Psoas muscle (tissue), 8 donors: ENCODE measurements around the gene SYT1. TPM values are rescaled to one million over a fixed set of nuclear protein-coding genes. Genes with fewer than 3 reads are reported as not detected.
"Not testable (repeated sequence)": the region's sequence is repeated elsewhere in the genome, so short reads cannot be mapped to it uniquely, and the experiment has no call there.

ENCODE experiments used
- ATAC-seq, 4 donors: fragments of 200-7000 bp; cut with Tn5 transposase; one replicate each; pipeline ENCODE4 v1.9.1; 2020; ENCODE audit warnings: moderate library complexity in 3 of 4, mild to moderate bottlenecking in 2 of 4
- DNase-seq, 2 donors: peaks; one replicate each; pipeline ENCODE4 v3.0.0-alpha.2; 2020
- H3K27ac ChIP-seq: fragments of 200-600 bp; one replicate; pipeline ENCODE4 v1.8.0; 2022
- H3K27me3 ChIP-seq, 3 donors: fragments of 200-600 bp in 1 of 3; one replicate each; pipeline versions ENCODE4 v1.6.1 to v1.8.0; 2013 to 2022; ENCODE audit warnings: low read length in 2 of 3, mild to moderate bottlenecking in 2 of 3, moderate library complexity in 1 of 3; ENCODE audit not compliant: insufficient read depth in 3 of 3
- H3K36me3 ChIP-seq, 2 donors: fragments of 200-600 bp in 1 of 2; one replicate each; pipeline versions ENCODE4 v1.6.1 to v1.8.0; 2013 to 2022; ENCODE audit warnings: low read depth in 1 of 2, mild to moderate bottlenecking in 1 of 2, moderate library complexity in 1 of 2; ENCODE audit not compliant: insufficient read depth in 1 of 2
- H3K4me1 ChIP-seq: fragments of 200-600 bp; one replicate; pipeline ENCODE4 v1.8.0; 2022
- H3K4me3 ChIP-seq: fragments of 200-600 bp; one replicate; pipeline ENCODE4 v1.8.0; 2022; ENCODE audit warnings: mild to moderate bottlenecking
- H3K9me3 ChIP-seq: fragments of 200-600 bp; one replicate; pipeline ENCODE4 v1.8.0; 2022
- WGBS, 3 donors: extraction: QIAGEN DNeasy Blood & Tissue Kit; methylation state at CpG; one replicate each; pipeline versions ENCODE4 v1.1.6 to v1.1.7; 2013; 5-methylcytosine and 5-hydroxymethylcytosine counted together
- intact Hi-C, 2 donors: fragments of 100-400 bp; cut with DNase I; formaldehyde crosslinking; loops; one replicate each; pipeline versions ENCODE4 v1.11.0 to v1.14.2; 2022
- polyA plus RNA-seq, 3 donors: library from polyadenylated mRNA; stranded (reverse); fragments of 200-250 nt; gene quantifications; one replicate each; pipeline ENCODE4 v1.2.3, GENCODE V29; 2013
- total RNA-seq, 4 donors: library from RNA; stranded (reverse); fragmentation: NEBNext Ultra II Directional in 2 of 4; extraction: Animal tissue kit (Norgen Biotek cat#: 25700) in 2 of 4; gene quantifications; one replicate each; pipeline versions ENCODE4 v1.2.1 to v1.2.4, GENCODE V29; 2021 to 2023
- TF ChIP-seq, protein P1 (sequence below): fragments of 200-600 bp; IDR thresholded peaks from one replicate; pipeline ENCODE4 v1.8.0; 2022; ENCODE audit warnings: antibody characterized with exemption
- donor health status: healthy with polysubstance abuse.
- donor health status: DM: no; HTN: no; CAD: no; lungs with moderate emphysema.
- donor health status: Bipolar disorder and iron deficiency.
- donor health status: healthy.
- donor health status: DM: yes; HTN: yes; CAD: no.
- donor health status: DM: no; HTN: no; CAD: no.
- donor health status: DM: no; HTN: no; CAD: no.
- donor health status: DM: yes; HTN: yes; CAD: no.

Gene SYT1
- total and polyA plus RNA-seq, 7 donors, result 0.05 to 0.34 (median 0.14) TPM; not detected in 2

DNA sequence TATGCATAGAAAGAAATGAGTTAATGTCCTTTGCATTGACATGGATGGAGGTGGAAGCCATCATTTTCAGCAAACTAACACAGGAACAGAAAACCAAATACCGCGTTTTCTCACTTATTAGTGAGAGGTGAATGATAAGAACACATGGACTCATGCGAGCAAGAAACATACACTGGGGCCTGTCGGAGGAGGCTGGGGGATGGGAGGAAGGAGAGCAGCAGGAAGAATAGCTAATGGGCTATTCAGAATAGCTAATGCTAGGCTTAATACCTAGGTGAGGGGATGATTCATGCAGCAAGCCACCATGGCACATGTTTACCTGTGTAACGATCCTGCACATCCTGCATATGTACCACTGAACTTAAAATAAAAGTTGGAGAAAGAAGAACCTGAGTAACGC, 29.1 kb upstream of the SYT1 start:
- no peak for ATAC-seq
- intact Hi-C loops, result loop anchor here in 1 of 2 donors (10.0 kb wide), 1 partner anchor 769 kb away; no protein-coding TSS in a partner anchor
- 90 to 93% (median 90%) methylated on average over 6 of the region's 6 CpGs for WGBS, 3 donors

DNA sequence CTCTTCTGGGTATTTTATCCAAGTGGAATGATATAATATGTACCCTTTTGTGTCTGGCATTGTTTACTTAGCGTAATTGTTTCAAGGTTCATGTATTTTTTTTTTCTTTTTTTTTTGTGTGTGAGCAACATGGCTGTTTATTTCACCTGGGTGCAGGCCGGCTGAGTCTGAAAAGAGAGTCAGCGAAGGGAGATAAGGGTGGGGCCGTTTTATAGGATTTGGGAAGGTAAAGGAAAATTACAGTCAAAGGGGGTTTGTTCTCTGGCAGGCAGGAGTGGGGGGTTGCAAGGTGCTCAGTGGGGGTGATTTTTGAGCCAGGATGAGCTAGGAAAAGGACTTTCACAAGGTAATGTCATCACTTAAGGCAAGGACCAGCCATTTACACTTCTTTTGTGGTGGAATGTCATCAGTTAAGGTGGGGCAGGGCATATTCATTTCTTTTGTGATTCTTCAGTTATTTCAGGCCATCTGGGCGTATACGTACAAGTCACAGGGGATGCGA, 24.0 kb upstream of the SYT1 start:
- H3K4me1 ChIP-seq, H3K27ac ChIP-seq, ATAC-seq, H3K36me3 ChIP-seq, intact Hi-C loops, DNase-seq, H3K27me3 ChIP-seq, H3K4me3 ChIP-seq, H3K9me3 ChIP-seq: not testable (repeated sequence)
- WGBS, 3 donors, result 90 to 92% (median 91%) methylated on average over 7 of the region's 7 CpGs

More for the DNA sequence above, 29.1 kb upstream of the SYT1 start:
- DNase-seq, result no peak
- H3K27me3 ChIP-seq, result no peaks in the 10 kb centered on the region
- no peak overlapping the region for H3K4me3 ChIP-seq
- no peaks in the 10 kb centered on the region for H3K9me3 ChIP-seq
- H3K4me1 ChIP-seq, result no peaks in the 10 kb centered on the region
- H3K27ac ChIP-seq, result no peak overlapping the region
- TF ChIP-seq, protein P1, sequence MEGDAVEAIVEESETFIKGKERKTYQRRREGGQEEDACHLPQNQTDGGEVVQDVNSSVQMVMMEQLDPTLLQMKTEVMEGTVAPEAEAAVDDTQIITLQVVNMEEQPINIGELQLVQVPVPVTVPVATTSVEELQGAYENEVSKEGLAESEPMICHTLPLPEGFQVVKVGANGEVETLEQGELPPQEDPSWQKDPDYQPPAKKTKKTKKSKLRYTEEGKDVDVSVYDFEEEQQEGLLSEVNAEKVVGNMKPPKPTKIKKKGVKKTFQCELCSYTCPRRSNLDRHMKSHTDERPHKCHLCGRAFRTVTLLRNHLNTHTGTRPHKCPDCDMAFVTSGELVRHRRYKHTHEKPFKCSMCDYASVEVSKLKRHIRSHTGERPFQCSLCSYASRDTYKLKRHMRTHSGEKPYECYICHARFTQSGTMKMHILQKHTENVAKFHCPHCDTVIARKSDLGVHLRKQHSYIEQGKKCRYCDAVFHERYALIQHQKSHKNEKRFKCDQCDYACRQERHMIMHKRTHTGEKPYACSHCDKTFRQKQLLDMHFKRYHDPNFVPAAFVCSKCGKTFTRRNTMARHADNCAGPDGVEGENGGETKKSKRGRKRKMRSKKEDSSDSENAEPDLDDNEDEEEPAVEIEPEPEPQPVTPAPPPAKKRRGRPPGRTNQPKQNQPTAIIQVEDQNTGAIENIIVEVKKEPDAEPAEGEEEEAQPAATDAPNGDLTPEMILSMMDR, result no peak
- H3K36me3 ChIP-seq, result no peaks in the 10 kb centered on the region

DNA sequence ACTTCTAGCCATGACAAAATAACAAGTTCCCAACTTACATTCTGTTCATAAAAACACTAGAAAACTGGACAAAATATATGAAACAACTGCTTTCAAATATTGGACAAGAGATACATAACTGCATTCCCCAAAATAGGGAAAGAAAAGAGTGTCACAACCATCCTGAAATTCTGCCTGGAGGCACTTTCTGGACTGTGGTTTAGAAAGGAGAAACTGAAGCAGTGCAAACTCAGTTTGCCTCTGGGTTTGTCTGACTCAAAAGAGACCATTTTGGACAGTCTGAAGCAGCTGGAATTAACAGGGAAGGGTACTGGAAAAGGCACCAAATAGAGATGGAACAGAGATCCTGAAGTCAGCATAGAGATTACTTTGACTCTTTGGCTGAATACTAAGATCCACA, 11.3 kb upstream of the SYT1 start:
- no peak overlapping the region for H3K4me3 ChIP-seq
- H3K27me3 ChIP-seq, result no peaks in the 10 kb centered on the region
- TF ChIP-seq, protein P1, result no peak

DNA sequence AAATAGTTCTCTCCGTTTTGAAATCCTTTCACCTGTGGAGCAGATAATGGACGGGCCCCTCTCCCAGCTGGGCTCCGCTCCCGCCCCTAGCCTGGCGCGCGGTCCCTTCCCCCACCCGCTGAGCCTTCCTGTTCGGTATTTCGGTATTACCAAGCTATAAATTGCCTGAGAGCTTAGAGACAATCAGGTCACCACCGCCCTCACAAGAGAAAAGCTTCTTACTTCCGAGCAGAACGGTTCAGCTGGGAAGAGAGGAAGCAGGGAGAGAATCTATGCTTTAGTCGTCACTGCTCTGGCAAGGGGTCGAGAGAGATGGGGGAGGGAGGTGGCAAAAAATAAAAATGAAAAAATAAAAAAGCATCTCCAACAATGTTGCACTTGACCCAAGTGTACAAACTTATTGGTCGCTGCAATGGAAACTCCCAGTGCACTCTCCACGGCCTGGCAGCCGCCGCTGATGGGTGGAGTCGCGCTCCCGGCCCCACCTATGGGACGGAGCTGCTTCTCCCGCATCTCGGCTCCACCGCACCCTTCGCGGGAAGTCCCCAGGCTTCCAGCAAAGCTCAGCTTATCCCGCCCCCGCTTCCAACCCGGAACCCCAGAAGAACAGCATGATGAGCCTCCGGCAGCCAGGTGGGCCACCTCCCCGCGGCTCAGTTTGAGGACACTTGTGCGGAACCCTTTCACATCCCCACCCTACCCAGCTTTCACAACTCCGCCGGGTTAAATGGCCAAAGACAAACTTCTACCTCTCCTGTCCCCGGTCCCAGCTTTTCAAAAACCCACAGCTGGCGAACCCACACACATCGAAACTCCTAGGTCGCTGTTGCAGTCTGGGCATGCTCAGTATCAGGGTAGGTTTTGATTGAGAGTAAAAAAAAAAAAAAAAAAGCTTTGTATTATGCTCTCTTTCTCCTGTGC, 832 bp upstream of the SYT1 start:
- H3K27me3 ChIP-seq, result peaks cover 2 to 24% (median 12%) of the 10 kb centered on the region in 3 donors
- WGBS, 3 donors, result 2 to 3% (median 2%) methylated on average over 39 to 41 of the region's 41 CpGs
- no peak overlapping the region for H3K27ac ChIP-seq
- peak overlapping the region; percentile 55 for H3K4me3 ChIP-seq
- no peaks in the 10 kb centered on the region for H3K36me3 ChIP-seq
- peak in 1 of 4 donors; percentile 27 for ATAC-seq
- no peaks in the 10 kb centered on the region for H3K9me3 ChIP-seq
- no peaks in the 10 kb centered on the region for H3K4me1 ChIP-seq
- TF ChIP-seq, protein P1, result no peak
- peak; percentile 14 to 40 for DNase-seq
- intact Hi-C loops, result no loop called here

More for the DNA sequence above, 11.3 kb upstream of the SYT1 start:
- no peaks in the 10 kb centered on the region for H3K36me3 ChIP-seq
- intact Hi-C loops, result no loop called here
- no peaks in the 10 kb centered on the region for H3K4me1 ChIP-seq
- H3K9me3 ChIP-seq, result no peaks in the 10 kb centered on the region
- DNase-seq (no peak), ATAC-seq (no peak)
- no peak overlapping the region for H3K27ac ChIP-seq

DNA sequence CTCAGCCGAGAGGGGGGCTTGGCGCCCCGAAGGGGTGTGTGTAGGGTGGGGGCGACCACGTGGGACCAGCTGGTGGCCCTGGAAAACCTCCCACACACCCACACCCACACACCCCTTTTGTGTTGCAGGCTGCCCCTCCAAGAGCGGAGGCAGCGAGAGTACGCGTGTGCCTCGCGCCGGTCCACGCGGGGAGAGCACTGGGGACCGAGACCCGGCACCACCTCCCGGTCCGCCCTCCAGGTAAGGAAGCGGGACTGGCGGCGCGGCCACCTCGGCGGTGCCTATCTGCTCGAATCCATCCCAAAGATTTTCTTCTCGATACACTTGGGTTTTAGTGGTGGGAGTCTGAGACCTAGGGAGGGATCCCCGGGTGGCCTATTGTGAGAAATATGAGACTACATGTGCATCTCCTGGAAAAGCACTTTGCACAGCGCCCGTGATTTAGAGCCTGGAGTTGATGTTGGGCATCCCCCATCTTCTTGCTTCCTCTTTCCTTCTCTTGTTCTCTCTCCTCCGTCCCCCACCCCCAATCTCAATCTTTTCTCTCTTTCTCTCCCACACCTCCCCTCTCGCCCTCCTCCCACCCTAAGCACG, 393 bp downstream of the SYT1 start:
- no peaks in the 10 kb centered on the region for H3K9me3 ChIP-seq
- H3K4me1 ChIP-seq, result no peaks in the 10 kb centered on the region
- no peak overlapping the region for H3K27ac ChIP-seq
- no peaks in the 10 kb centered on the region for H3K36me3 ChIP-seq
- TF ChIP-seq, protein P1, result no peak
- intact Hi-C loops, result no loop called here
- peak in 1 of 4 donors; percentile 46 for ATAC-seq
- 2 to 5% (median 3%) methylated on average over 28 to 31 of the region's 32 CpGs for WGBS, 3 donors
- peaks cover 2 to 24% (median 12%) of the 10 kb centered on the region in 3 donors for H3K27me3 ChIP-seq
- H3K4me3 ChIP-seq, result peak overlapping the region; percentile 55
- DNase-seq, result no peak
